ENCODE measurements around the gene AP5B1. TPM values are rescaled to one million over a fixed set of nuclear protein-coding genes. Genes with fewer than 3 reads are reported as not detected.

Gene AP5B1
- total RNA-seq, 6 donors from 2014 or later = 24.8 to 66.0 (median 46.8) TPM

DNA sequence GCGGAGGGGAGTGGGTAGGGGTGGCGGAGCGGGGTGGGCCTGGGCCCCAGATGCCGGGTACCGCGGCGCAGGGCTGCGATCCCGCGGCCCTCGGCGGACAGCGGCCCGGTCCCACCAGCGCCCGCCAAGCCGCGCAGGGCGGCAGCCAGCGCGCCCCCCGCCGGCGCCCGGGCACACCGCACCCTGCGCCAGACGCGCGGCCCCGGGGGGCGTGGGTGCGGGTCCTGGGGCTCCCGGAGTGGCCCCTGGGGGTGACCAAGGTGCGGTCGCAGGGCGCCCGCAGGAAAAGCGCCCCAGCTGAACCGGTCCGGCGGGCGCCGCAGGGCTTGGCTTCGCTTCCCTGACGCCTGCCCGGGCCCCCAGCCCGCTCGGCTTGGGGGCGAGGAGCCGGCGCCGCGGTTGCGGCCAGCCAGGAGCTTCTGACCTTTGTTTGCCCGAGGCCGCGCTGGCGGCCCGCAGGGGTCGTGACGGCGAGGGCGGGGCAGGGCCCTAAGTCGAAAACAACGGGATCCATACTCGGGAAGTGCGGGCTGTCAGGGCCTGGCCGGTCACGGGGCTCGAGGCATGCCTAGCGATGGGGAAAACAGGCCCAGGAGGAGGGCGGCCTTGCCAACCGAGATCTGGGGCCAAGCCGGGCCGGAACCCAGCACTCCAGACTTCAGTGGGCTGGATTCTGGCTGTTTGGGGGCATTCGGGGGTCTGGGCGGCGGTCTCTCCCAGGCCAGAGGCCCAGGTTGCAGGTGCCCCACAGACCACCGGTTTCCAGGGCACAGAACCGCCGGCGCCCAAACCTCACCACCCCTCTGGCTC lies 581 bp upstream of the AP5B1 start:
- Histone ChIP-seq H3K9me3 (no peaks in the 10 kb centered on the region), H3K4me1 (peaks cover 32 to 54% (median 44%) of the 10 kb centered on the region in 4 donors), H3K27me3 (peaks cover 0 to 7% (median 3%) of the 10 kb centered on the region in 4 donors), H3K36me3 (peaks cover 0 to 31% (median 24%) of the 10 kb centered on the region in 4 donors), H3K4me3 (peak overlapping the region in 3 of 4 donors; percentile 91 to 98 (median 94)), H3K27ac (peak overlapping the region; percentile 93 to 99 (median 96))
- ATAC-seq (ENCODE audit: low FRiP score in 2 of 2) (peak in 1 of 2 donors; percentile 48), DNase-seq (peak in 1 of 2 donors; percentile 90)
- peak in 1 of 4 donors; percentile 48 for TF ChIP-seq POLR2A (IDR thresholded peaks at IDR 0.05)
- TF ChIP-seq EP300 (IDR thresholded peaks at IDR 0.05) = no peak
- TF ChIP-seq, protein P1, sequence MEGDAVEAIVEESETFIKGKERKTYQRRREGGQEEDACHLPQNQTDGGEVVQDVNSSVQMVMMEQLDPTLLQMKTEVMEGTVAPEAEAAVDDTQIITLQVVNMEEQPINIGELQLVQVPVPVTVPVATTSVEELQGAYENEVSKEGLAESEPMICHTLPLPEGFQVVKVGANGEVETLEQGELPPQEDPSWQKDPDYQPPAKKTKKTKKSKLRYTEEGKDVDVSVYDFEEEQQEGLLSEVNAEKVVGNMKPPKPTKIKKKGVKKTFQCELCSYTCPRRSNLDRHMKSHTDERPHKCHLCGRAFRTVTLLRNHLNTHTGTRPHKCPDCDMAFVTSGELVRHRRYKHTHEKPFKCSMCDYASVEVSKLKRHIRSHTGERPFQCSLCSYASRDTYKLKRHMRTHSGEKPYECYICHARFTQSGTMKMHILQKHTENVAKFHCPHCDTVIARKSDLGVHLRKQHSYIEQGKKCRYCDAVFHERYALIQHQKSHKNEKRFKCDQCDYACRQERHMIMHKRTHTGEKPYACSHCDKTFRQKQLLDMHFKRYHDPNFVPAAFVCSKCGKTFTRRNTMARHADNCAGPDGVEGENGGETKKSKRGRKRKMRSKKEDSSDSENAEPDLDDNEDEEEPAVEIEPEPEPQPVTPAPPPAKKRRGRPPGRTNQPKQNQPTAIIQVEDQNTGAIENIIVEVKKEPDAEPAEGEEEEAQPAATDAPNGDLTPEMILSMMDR (IDR thresholded peaks at IDR 0.05) = peak; percentile 51 to 85 (median 78)
- TF ChIP-seq POLR2AphosphoS5 (IDR thresholded peaks at IDR 0.05) = no peak
- 29% methylated on average over 25 of the region's 83 CpGs; no CpG with 5 or more reads in 1 of the 2 donors for WGBS, 2 donors

DNA sequence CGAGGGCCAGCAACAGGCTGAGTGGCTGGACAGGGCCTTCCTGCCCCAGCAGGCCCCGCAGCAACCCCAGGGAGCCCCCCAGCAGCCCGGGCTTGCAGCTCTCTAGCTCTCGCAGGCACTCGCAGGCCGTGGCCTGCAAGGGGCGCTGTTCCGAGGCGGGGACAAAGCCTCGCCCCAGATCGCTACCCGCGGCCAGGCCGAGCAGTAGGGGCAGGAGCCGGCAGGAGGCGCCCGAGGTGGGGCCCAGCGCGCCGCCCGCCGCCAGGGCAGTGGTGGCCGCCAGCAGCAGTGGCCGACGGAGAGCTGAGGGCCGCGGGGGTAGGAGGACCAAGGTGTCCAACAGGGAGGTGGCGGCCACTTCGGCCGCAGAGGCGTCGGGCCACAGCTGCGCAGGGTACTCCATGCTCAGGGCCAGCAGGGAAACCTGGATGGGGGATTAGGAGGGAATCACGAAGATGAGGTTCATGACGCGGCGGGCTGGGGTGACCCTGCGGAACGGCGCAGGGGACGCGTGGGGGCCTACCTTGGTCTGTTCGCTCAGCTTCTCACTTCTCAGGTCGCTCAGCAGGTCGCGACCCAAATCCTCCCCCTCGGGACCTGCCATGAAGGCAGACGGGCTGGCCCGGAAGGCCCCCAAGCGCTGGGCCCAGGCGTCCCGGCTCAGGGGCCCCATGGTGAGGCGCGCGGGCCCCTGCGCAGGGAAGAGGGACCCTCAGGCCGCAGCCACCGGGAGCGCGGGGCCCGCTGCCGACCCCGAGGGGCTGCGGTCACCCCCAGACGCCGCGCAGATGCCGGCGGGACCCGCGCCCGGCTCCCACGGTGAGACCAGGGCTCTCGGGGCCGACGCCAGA lies 632 bp downstream of the AP5B1 start:
- TF ChIP-seq, protein P1 (IDR thresholded peaks at IDR 0.05) = peak; percentile 98 to 100 (median 100)
- TF ChIP-seq POLR2AphosphoS5 (IDR thresholded peaks at IDR 0.05) = peak; percentile 71 to 81
- TF ChIP-seq POLR2A (IDR thresholded peaks at IDR 0.05) = peak; percentile 7 to 73 (median 49)
- no peak for TF ChIP-seq EP300 (IDR thresholded peaks at IDR 0.05)
- peaks cover 0 to 31% (median 24%) of the 10 kb centered on the region in 4 donors for H3K36me3 ChIP-seq
- no peaks in the 10 kb centered on the region for H3K9me3 ChIP-seq
- peak; percentile 89 to 93 for ATAC-seq (ENCODE audit: low FRiP score in 2 of 2)
- H3K27ac ChIP-seq = peak overlapping the region; percentile 93 to 99 (median 96)
- H3K4me3 ChIP-seq = peak overlapping the region; percentile 80 to 98 (median 92)
- 0 to 1% methylated on average over 8 to 34 of the region's 76 CpGs for WGBS, 2 donors
- peaks cover 37 to 60% (median 49%) of the 10 kb centered on the region in 4 donors for H3K4me1 ChIP-seq
- DNase-seq = peak; percentile 90 to 97
- H3K27me3 ChIP-seq = no peaks in the 10 kb centered on the region

DNA sequence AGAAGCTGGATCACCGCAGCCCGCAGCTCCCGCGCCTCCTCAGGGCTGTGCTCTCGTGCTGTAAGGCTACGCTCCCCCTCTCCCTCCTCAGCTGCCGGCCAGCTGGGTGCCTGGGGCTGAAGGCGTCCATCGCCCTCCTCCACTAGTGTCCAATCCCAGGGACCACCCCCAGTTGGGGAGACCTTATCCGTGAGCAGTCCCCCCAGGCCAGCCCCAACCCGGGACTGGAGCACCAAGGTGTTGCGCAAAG lies 1.2 kb downstream of the AP5B1 start:
- Histone ChIP-seq H3K9me3 (no peaks in the 10 kb centered on the region), H3K36me3 (peaks cover 0 to 31% (median 24%) of the 10 kb centered on the region in 4 donors), H3K4me1 (peaks cover 41 to 65% (median 55%) of the 10 kb centered on the region in 4 donors), H3K4me3 (peak overlapping the region; percentile 80 to 98 (median 92)), H3K27me3 (no peaks in the 10 kb centered on the region), H3K27ac (peak overlapping the region; percentile 93 to 99 (median 96))
- ATAC-seq (ENCODE audit: low FRiP score in 2 of 2) (peak in 1 of 2 donors; percentile 0), DNase-seq (no peak)
- WGBS, 2 donors = 84% methylated on average over 11 of the region's 12 CpGs; no CpG with 5 or more reads in 1 of the 2 donors
- TF ChIP-seq POLR2A (IDR thresholded peaks at IDR 0.05) (no peak), POLR2AphosphoS5 (IDR thresholded peaks at IDR 0.05) (no peak)

DNA sequence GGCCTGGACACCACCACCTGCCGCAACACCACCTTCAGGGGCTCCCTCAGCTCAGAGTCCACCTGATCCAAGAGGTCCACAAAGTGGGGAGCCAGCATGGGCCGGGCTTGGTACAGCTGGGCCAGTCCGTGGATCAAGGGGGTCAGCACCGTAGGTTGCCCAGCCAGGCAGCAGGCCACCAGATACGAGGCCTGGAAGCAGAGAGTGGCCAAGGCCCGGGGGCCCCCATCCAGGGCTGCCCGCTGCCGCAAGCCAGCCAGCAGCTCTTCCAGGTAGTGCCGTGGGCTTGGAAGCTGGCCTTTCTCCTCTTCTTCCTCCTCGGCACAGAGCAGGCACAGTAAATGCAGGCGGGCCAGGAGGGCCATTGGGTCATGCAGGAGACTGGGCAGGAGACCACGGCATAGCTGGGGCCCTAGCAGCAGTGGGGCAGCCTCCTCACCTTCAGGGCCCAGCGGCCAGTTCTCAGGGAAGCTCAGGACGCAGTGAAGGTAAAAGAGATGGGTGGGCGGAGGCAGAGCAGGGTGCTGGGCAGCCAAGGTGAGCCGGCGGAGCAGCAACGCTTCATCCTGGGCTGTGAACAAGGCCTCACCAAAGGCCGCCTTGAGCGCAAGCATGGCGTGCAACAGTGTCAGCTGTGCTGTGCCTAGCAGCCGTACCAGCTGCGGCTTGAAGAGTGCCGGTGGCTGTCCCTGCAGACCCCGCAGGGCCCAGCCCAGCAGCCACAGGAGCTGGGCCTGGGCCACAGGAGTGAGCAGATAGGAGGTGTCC lies 1.7 kb downstream of the AP5B1 start:
- no peaks in the 10 kb centered on the region for H3K27me3 ChIP-seq
- no peak for ATAC-seq (ENCODE audit: low FRiP score in 2 of 2)
- H3K27ac ChIP-seq = peak overlapping the region; percentile 93 to 99 (median 96)
- H3K4me3 ChIP-seq = peak overlapping the region; percentile 80 to 98 (median 92)
- WGBS, 2 donors = 94 to 96% methylated on average over 11 to 25 of the region's 25 CpGs
- TF ChIP-seq, protein P1 (IDR thresholded peaks at IDR 0.05) = no peak
- no peak for TF ChIP-seq POLR2AphosphoS5 (IDR thresholded peaks at IDR 0.05)
- no peak for TF ChIP-seq POLR2A (IDR thresholded peaks at IDR 0.05)
- no peak for TF ChIP-seq EP300 (IDR thresholded peaks at IDR 0.05)
- no peaks in the 10 kb centered on the region for H3K9me3 ChIP-seq
- H3K36me3 ChIP-seq = peaks cover 0 to 31% (median 24%) of the 10 kb centered on the region in 4 donors
- DNase-seq = peak in 1 of 2 donors; percentile 82
- peaks cover 44 to 70% (median 59%) of the 10 kb centered on the region in 4 donors for H3K4me1 ChIP-seq
